SKM-1 treated with dmso at 0.1 percent for 144 hours (cell line): Measurements from ENCODE around the gene TRIM63.

Source experiments
- DNase-seq: peaks from one replicate; lab custom pipeline; 2025; ENCODE audit not compliant: unreplicated experiment; lab: John Stamatoyannopoulos, UW

TRIM63 gene

DNA sequence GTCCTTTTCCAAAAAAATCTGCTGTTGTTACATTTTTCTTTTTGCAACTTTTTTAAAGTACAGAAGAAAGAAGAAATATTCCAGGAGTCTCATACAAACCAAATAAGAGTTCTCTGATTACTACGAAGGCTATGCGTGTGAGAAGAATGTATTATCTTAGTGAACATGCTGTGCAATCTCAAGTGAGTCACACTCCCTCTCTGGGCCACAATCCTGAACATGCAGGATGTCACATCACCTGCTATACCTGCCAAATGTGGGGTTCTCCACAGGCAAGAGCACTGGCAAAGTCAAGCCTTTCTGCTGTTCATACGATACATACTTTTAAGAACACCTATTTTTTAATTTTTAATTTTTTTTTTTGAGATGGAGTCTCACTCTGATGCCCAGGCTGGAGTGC is 21.7 kb upstream of the TRIM63 start:
- DNase-seq = no peak

DNA sequence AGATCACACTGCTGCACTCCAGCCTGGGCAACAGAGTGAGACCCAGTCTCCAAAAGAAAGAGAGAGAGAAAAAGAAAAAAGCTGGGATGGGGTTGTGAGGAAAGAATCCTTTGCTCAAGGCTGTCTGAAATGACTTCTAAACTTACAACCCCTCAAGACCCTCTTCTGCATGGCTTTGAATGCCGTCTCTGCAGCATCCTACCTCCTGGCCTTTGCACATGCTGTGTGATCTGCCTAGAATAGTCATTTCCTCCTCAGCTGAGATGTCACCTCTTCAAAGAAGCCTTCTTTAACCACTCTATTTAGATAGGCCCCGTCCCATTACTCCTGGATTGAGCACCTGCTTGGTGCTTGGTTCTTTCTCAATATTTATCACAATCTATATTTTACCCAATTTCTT is 17.4 kb upstream of the TRIM63 start:
- no peak for DNase-seq

DNA sequence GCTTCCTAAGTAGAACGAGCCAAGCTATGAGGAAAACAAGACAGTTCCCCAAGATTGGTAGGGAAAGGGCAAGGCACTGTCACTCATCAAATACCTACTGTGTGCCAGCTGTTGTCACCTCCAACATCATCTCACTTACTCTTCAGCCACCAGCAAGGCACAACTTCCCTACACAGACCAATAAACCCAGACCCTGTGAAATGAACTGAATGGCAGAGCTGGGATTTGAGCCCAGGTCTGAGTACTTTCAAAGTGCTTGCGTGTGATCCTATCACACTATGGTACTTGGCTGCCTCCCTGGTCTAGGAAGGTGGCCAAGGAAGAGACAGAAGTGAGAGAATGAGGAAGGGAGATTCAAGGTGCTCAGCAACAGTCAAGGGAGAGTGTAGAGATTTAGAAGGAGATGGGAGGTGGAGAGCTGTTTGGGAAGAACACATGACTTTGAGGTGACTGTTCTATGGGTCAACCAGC is 16.7 kb upstream of the TRIM63 start:
- DNase-seq = no peak

DNA sequence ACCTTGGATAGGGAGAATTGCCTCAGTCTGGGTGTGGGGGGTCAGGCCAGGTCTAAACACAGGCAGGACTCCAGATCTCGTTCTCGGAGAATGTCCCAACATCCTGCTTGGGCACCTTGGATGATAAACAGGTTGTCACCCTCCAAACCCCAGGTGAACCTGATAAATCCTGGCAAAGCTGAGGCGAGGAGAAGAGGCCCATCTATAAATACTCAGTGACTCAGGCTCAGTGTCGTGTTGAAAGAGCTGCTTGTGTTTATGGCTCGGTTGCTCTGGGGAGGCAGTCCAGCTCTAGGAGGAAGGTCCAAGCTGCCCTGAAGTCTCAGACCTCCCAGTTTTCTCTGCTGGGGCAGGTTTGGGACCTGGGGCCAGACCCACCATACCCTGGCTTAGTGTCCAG is 15.8 kb upstream of the TRIM63 start:
- no peak for DNase-seq

DNA sequence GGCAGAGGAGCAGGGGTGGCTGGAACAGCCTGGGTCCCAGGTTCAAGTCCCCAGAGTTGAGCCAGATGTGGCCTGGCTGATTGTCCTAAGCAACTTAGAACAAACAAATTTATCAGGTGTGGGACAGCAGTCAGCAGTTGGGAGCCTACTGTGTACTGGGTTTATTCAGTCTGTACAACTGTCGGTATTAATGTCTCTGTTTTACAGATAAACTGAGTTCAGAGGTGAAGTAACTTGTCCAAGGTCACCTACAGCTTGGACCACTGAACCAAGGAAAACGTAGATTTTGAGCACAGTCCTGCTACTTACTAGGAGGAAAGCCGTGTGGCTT is 14.6 kb upstream of the TRIM63 start:
- no peak for DNase-seq

DNA sequence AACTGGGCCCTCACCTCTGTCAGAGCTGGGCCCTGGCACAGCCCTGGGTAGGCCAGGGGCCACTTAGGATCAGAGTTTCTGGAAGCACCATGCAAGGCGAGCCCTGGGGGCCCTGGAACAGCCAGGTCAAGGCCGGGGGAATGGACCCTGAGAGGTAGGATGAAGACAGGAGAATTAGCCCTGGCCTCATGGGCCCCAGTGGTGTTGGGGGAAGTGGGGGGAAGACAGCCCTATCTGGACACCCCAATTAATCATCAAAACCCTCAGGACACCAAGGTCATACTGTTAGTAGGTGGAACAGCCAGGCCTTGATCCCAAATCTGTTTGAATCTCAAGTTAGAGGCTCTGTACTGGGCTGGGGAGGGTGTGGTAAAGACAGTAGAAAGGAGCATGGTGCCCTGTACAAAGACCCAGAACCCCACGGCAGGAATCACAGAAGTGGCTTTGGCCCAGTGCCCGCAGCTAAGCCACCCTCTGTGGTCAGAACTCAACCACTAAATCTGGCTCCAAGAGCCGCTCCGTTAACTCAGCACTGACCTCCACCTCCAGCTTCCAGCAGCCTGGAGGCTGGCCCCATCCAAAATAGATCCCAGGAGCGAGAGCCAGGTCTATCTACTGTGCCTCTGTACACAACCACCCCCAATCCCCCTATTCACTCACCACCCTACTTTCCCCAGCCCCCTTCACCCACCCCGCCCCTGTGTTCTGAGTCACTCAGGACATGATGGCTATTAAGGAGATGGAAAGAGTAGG is 14.0 kb upstream of the TRIM63 start:
- no peak for DNase-seq

DNA sequence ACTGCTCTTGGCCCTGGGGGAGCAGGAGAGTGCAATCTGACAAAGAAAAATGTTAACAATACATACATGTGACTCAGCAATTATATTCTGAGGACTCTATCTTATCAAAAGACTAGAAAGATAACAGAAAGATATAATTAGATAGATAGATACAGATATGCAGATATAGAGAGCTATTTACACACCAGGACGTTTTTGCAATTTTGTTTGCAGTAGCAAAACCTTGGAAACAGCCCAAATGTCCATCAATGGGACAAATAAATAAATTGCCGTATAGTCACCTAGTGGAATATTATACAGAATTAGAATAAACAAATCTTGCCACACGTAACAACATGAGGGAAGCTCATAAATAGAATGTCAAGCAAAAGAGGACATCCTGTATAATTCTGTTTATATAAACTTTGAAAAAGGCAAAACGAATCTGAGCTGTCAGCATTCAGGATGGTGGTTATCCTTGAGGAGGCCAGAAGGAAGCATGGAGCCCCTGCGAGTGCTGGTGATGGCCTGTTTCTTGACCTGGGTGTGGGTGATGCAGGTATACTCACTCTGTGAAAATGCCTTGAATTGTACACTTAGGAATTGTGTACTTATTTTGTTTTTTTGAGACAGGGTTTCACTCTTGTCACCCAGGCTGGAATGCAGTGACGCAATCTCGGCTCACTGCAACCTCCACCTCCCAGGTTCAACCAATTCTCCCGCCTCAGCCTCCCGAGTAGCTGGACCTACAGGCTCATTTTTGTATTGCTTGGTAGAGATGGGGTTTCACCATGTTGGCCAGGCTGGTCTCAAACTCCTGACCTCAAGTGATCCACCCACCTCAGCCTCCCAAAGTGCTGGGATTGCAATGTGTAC is 12.8 kb upstream of the TRIM63 start:
- no peak for DNase-seq

DNA sequence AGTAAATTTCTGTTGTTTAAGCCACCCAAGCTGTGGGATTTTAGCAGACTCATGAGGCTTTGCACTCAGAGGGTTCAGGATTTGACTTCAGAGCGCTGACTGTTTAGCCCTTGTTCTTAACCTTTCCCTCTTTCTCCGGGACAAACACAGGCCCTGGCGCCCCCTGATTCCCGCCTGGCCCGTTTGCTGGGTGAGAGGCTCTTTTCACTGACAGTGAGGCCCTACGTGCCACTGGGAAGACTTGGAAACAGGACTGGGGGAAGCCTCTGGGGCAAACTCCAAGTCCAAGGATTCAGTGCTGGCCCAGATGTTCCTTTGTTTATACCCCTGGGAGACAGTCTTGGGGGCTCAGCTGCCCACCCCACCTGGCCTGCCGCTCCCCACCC is 11.7 kb upstream of the TRIM63 start:
- no peak for DNase-seq

DNA sequence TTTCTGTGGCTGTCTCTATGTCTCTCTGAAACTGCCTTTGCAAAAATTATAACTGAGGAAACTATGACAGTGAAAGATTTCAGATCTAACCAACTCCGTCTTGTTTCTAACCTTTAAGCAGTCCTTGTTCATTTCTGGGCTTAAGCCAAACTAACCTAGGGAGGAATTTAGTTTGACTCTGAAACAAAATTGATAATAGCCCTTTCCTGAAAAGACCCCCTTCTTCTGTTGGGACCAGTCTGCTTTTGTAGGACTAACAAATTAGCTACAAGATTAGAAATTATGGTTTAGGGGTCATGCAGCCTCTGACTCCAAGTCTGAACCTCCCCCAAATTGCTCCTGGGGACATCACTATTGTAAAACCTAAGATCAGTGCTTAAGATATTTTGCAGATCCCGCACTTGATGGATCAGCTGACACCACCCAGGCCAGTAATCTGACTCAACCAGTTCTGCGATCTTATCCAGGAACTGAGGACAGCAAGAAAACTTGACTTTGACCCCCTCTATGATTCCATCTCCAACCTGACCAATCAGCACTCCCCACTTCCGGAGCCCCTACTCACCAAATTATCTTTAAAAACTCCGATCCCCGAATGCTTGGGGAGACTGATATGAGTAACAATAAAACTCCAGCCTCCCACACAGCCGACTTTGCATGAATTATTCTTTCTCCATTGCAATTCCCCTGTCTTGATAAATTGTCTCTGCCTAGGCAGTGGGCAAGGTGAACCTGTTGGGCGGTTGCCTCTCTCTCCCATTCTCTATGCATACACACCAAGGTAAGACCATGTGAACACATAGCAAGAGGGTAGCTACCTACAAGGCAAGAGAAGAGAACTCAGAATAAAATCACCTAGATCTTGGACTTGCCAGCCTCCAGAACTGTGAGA is 11.1 kb upstream of the TRIM63 start:
- DNase-seq = no peak

DNA sequence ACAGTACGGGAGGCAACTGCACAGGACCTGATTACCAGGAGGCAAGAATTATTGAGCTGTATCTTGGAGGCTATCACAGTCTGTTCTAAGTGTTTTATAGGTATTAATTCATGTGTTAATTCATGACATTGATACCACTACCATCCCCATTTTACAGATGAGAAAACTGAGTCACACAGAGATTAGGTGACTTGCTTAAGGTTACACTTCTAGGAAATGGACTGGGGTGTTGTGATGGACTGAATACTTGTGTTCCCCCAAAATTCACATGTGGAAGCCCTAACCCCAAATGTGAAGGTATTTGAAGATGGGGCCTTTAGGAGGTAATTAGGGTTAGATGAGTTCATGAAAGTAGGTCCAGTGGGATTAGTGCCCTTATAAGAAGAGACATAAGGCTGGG is 10.1 kb upstream of the TRIM63 start:
- DNase-seq = no peak

DNA sequence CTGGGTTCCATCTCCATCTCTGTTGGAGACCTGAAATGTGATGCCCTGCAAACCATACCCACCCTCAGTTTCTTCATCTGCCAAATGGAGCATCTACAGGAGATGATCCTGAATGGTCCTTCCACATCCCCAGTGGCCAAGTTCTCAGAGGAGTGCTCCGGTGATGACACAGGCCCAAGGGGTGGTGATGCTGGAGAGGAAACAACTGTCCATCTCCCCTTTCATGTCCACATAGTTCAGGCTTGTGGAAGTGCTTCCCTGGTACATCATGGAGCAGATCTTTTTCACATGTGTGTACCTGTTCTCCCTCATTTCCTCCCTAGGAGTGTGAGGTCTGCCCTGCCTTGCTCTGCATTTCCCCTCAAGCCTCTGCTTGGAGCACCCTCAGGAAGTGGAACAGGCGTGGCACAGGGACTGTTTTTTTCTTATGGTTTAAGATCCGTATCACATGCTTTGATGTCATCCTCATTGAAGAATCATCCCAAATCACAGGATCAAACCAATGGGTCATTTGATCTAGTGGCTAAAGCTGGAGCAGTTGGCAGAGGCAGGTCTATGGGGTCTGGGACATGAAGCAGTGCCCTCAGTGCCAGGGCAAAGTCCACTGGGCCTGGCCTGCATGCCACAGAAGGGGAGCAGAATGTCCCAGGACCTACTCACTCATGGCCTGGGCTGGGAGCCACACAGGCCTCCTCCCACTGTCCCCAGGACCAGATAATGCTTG is 8.2 kb upstream of the TRIM63 start:
- DNase-seq = no peak

DNA sequence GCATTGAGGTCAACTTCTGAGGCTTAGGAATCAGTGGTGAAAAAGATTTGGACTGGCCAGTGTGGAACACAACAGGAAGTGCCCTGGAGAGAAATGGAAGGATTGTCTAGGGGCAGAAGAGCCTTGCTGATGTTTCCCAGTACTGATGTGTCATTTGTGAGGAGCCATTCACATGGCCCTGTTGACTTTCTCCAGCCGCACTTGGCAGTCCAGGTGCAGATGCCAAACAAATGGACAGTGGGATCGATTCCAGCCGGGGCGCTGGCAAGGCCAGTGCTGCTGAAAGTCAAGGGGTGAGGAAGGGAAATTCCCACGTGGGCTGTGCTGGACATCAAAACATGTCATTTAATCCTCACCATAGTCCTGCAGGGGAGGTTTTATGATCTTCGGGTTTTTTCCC is 4.9 kb upstream of the TRIM63 start:
- DNase-seq = no peak

DNA sequence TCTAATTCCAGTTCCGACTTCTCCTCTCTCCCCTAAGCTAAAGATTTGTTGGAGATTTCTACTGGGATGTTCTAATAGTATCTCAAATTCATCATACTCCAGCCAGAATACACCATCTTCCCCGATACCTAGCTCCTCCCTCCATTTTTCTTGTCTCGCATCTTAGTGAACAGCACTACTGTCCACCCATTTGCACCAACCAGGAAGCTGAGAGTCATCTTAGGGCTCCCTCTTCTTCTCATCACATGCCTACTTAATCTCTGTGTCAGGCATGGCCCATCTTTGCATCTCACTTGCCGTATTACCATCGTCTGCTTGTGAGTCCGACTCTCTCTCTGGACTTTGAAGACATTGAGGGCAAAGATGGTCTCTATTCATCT is 3.5 kb upstream of the TRIM63 start:
- no peak for DNase-seq

DNA sequence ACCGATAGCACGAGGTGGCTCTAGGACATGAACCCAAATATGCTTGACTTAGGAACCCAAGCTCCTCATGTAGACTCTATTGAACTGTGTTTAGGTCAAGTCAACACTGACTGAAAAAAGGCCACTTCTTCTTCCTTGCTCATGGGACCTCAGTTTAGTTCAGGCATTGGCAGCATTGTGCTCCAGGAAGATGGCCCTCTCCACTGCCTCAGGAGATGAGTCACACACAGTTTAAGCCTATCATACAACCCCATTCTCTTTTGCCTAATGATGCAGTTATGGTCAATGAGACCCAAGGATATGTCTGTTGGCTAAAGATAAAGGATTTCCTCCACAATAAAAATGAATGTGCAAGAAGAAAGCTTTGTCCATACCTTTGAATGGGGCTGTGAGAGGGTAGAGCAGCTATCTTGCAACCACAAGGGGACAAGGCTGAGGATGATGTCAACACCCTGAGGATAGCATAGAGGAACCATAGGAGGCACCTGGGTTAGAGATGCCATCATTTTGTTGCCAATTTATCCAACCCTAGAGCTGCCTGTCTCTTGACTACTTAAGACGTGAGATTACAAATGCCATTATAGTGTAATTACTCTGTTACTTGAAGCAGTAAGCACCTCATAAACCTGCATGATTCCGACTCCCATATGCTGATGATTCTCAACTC is 3.0 kb upstream of the TRIM63 start:
- DNase-seq = no peak

DNA sequence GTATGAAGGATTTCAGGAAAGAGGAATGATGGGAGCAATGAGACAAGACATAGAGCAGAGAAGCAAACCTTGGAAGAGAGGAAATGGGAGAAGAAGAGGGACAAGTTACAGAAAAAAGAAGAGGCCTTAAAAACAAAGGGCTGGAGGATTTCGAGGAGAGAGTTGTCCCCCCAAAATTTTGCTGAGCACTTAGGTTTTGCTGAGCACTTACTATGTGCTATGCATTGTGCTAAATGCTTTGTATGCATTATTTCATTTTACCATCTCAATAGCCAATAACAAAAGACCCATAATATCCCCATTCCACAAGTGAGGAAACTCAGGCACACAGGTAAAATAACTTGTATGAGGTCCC is 2.5 kb upstream of the TRIM63 start:
- no peak for DNase-seq

DNA sequence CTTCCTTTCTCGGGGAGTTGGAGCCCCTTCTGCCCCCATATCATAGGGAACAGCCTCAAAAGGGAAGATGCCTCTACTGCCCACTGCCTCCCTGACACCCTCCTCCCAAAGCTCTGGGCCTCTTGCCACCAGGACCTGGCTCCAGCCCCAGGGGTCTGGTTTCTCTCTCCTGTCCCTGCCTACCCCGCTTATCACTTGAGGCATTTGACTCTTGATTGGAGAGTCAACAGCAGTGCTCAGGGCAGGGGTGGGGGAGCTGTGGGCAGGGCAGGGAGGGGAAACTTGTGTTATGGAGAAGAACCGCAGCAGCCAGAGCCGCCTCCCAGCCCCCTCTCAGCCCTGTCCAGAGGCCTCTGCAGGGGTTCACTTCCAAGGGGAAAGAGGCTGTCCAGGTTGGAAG is 573 bp downstream of the TRIM63 start:
- no peak for DNase-seq

DNA sequence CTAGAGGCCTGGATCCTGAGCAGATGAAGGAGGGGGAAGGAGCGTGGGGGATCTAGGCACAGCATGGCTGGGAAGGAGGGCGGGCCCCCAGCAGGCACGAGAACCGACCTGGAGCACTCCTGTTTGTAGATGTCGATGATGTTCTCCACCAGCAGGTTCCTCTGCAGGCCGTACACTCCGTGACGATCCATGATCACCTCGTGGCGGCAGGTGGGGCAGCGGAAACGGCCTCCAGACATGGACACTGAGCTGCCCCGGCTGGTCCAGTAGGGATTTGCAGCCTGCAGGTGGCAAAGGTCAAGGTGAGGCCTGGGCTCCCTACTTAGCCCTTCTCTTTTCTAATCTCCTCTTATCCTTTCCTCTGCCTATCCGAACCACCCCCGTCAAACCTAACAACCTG is 1.3 kb downstream of the TRIM63 start:
- DNase-seq = no peak

DNA sequence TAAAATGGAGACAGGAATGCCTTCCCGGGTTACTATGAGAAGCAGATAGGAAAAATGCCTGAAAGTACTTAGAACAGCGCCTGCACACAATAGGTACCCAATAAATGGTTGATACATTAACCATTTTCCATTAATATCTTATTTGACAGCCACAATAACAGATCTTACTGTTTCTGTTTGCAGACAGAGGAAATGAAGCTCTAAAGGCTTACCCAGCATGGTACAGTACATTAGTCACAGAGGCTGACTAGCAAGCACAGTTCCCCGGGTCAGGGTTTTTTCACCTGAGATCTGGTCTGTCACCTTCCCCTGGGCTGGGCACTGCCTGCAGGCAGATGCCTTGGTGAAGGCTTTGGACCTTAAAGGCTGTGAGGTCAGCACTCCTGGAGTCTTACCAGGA is 2.9 kb downstream of the TRIM63 start:
- DNase-seq = no peak

DNA sequence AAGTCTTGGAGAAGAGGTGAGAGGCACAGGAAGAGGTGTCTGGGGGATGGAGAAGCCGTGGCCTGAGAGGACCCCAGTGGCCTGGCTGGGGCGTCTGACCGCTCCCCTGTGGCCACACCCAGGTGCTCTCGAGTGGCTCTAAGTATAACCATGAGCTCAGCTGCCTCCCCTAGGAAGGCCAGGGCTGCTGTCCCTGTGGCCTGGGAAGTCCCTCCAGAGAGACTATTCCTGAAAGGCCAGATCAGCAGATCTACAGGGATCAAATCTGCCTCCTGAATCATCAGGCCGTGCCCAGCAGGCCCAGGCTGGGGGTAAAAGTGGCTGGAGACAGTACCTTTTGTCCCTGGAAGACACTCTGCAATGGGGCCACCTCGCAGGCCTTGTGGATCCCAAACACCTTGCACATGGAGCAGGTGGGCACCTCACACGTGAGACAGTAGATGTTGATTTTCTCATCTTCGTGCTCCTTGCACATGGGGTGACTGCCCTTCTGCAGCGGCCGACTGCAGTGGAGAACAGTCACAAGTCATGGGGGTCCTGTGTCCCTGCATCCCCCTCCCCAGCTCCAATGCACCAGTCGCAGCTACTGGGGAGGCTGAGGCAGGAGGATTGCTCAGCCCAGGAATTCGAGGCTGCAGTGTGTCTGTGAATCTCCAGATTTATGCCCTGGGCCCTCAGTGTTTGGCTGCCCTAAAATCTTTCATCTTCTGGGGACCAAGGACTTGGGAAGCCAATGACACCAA is 6.4 kb downstream of the TRIM63 start:
- no peak for DNase-seq

DNA sequence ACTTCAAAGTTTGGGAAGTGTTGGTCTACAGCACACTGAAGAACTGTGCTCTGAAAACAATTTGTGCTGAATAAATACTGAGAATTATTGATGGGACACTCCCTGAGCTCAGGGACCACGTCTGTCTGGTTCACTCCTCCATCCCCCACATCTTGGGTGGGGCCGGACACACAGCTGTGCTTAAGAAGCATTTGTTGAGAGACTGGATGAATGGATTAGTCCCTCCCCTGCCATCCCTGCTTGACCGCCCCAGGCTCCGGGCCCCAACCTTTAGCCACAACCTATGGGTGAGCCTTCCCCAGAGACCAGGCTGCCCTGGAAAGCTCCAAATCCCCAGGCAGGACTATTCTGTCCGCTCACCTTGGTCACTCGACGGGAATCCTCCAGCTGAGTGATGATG is 7.5 kb downstream of the TRIM63 start:
- DNase-seq = no peak
